Right ventricle myocardium superior (tissue), 1 donor: Measurements from ENCODE around the gene LGALS12. TPM values are rescaled to one million over a fixed set of nuclear protein-coding genes. Genes with fewer than 3 reads are reported as not detected.
"Not testable (repeated sequence)": the region's sequence is repeated elsewhere in the genome, so short reads cannot be mapped to it uniquely, and the experiment has no call there.

Experiments used
- ATAC-seq: fragments of 200-7000 bp; cut with Tn5 transposase; one replicate; pipeline ENCODE4 v1.9.1; 2020; ENCODE audit warnings: mild to moderate bottlenecking; ENCODE audit not compliant: poor library complexity
- DNase-seq: peaks from one replicate; pipeline ENCODE4 v3.0.0-alpha.2; 2020
- intact Hi-C: fragments of 100-400 bp; cut with DNase I; formaldehyde crosslinking; loops from one replicate; pipeline ENCODE4 v1.11.2; 2022
- total RNA-seq: library from RNA; stranded (reverse); fragmentation: NEBNext Ultra II Directional; extraction: Animal tissue kit (Norgen Biotek cat#: 25700); gene quantifications from one replicate; pipeline ENCODE4 v1.2.1, GENCODE V29; 2021
- donor health status: DM: no; HTN: yes; CAD: no; lungs with severe emphysema.

LGALS12 gene
- total RNA-seq, 1 donor from 2014 or later = 1.2 TPM

GRCh38 chr11:63528729-63529278 lies 22.9 kb downstream of the LGALS12 start:
- DNase-seq, ATAC-seq, intact Hi-C loops: not testable (repeated sequence)

GRCh38 chr11:63529373-63529772 lies 23.5 kb downstream of the LGALS12 start:
- ATAC-seq, intact Hi-C loops, DNase-seq: not testable (repeated sequence)

GRCh38 chr11:63530021-63530420 lies 24.1 kb downstream of the LGALS12 start:
- DNase-seq (no peak), ATAC-seq (no peak)
- intact Hi-C loops = no loop called here

- intact Hi-C loops, DNase-seq, ATAC-seq: not testable (repeated sequence)
Observed at GRCh38 chr11:63531074-63531792, 25.3 kb downstream of the LGALS12 start.

GRCh38 chr11:63532117-63532516 lies 26.2 kb downstream of the LGALS12 start:
- intact Hi-C loops = no loop called here
- no peak for DNase-seq
- ATAC-seq = no peak

- intact Hi-C loops = no loop called here
- DNase-seq (no peak), ATAC-seq (no peak)
Observed at GRCh38 chr11:63532799-63533475, 27.1 kb downstream of the LGALS12 start.

- ATAC-seq = no peak
- DNase-seq = no peak
- intact Hi-C loops = no loop called here
Observed at GRCh38 chr11:63534076-63534475, 28.2 kb downstream of the LGALS12 start.

- intact Hi-C loops = no loop called here
- ATAC-seq (no peak), DNase-seq (no peak)
Observed at GRCh38 chr11:63534895-63535461, 29.1 kb downstream of the LGALS12 start.

GRCh38 chr11:63535734-63536133 lies 29.9 kb downstream of the LGALS12 start:
- ATAC-seq = no peak
- no peak for DNase-seq
- intact Hi-C loops = no loop called here

- intact Hi-C loops = no loop called here
- ATAC-seq (peak; percentile 70), DNase-seq (no peak)
Observed at GRCh38 chr11:63536669-63537292, 30.9 kb downstream of the LGALS12 start, which contains the start of gene PLAAT4. TSS of gene PLAAT4 (plus strand) at chr11:63536808. CDS start at chr11:63536869, 61 bp downstream.

GRCh38 chr11:63537293-63538101 lies 31.6 kb downstream of the LGALS12 start:
- intact Hi-C loops = no loop called here
- peak; percentile 67 for DNase-seq
- ATAC-seq = peak; percentile 94

- intact Hi-C loops, DNase-seq, ATAC-seq: not testable (repeated sequence)
Observed at GRCh38 chr11:63542506-63542905, 36.6 kb downstream of the LGALS12 start.

GRCh38 chr11:63543711-63544110 lies 37.8 kb downstream of the LGALS12 start:
- DNase-seq (no peak), ATAC-seq (no peak)
- intact Hi-C loops = no loop called here

GRCh38 chr11:63547061-63547460 lies 41.2 kb downstream of the LGALS12 start:
- ATAC-seq = no peak
- DNase-seq = no peak
- intact Hi-C loops = no loop called here

GRCh38 chr11:63548178-63548577 lies 42.3 kb downstream of the LGALS12 start:
- no peak for DNase-seq
- intact Hi-C loops = no loop called here
- peak; percentile 43 for ATAC-seq

GRCh38 chr11:63549411-63549810 lies 43.5 kb downstream of the LGALS12 start:
- no peak for ATAC-seq
- intact Hi-C loops = no loop called here
- DNase-seq = no peak

- ATAC-seq, intact Hi-C loops, DNase-seq: not testable (repeated sequence)
Observed at GRCh38 chr11:63550156-63550700, 44.3 kb downstream of the LGALS12 start.
